Stimulated activated CD8-positive, alpha-beta memory T cell treated with anti-CD3 and anti-CD28 coated beads, Interleukin-2, amount 100 ng/mL, for 1 hour (primary cell): Measurements from ENCODE around the gene HOXC4.

Experiments used
- DNase-seq, 2 donors: peaks; one replicate each; pipeline ENCODE4 v3.0.0-alpha.2; 2020; ENCODE audit warnings: low read depth in 2 of 2

Gene HOXC4

GRCh38 chr12:54053751-54054741 is at the start of gene HOXC4:
Gene HOXC4, plus strand, starts transcription at chr12:54053835. Its CDS starts 88 bp downstream, at chr12:54053923.
- no peak for DNase-seq

- DNase-seq, result no peak
Measured at GRCh38 chr12:54004063-54004840, 49.4 kb upstream of the HOXC4 start.

- DNase-seq, result no peak
Measured at GRCh38 chr12:54004841-54005530, 48.6 kb upstream of the HOXC4 start.

DNA sequence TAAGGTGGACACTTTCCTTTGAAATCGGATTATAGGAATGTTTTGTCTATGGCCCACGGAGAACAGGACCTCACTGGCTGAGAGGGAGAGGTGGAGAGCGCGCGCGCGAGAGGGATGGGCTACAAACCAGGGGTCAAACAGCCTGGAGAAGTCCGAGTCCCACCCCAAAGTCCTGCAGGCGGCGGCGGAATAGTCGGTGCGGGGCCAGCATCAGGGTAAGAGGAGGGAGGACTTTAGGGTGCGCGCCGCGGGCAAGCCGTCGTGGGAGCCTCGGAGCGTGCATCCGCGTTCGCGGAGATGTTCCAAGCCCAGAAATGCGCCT is 48.1 kb upstream of the HOXC4 start:
- no peak for DNase-seq

GRCh38 chr12:54005853-54006558 is 47.6 kb upstream of the HOXC4 start:
- DNase-seq, result peak; percentile 69 to 75

DNA sequence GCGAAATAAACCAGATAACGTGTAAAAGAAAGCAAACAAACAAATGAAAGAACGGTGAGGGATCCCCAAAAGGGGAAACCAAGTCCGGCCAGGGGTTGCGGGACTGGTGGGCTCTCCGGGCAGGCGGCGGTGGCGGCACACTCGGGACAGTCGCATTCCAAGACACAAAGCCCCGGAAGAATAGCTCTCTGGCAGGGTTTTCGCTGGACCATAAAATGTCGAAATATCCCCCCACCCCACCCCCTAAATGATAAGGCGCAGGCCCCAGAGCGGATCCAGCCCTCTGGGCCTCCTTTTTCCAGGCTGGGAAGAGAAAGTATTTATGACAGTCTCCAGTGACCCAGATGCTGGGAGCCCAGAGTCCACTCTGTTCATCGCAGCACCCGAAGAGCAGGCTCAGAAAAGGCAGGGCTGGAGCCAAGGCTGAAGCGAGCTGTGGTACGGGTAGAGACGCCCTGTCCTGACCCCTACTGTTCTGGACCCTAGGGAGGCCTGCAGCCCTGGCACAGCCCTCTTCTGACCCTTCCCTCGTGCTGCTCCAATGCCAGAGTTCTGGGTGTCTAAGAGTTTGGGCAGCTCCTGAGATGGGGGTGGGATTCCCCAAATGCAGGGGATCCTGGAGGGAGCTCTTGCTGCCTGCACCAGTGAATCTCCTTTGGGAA is 46.9 kb upstream of the HOXC4 start:
- DNase-seq, result no peak

- DNase-seq, result no peak
Measured at GRCh38 chr12:54007538-54008259, 45.9 kb upstream of the HOXC4 start.

GRCh38 chr12:54008260-54008552 is 45.4 kb upstream of the HOXC4 start:
- no peak for DNase-seq

GRCh38 chr12:54009171-54010052 is 44.2 kb upstream of the HOXC4 start:
- DNase-seq, result no peak

- no peak for DNase-seq
Measured at GRCh38 chr12:54010053-54010971, 43.3 kb upstream of the HOXC4 start.

GRCh38 chr12:54010972-54011664 is 42.5 kb upstream of the HOXC4 start:
- DNase-seq, result no peak

GRCh38 chr12:54011665-54012532 is 41.7 kb upstream of the HOXC4 start:
- DNase-seq, result no peak

DNA sequence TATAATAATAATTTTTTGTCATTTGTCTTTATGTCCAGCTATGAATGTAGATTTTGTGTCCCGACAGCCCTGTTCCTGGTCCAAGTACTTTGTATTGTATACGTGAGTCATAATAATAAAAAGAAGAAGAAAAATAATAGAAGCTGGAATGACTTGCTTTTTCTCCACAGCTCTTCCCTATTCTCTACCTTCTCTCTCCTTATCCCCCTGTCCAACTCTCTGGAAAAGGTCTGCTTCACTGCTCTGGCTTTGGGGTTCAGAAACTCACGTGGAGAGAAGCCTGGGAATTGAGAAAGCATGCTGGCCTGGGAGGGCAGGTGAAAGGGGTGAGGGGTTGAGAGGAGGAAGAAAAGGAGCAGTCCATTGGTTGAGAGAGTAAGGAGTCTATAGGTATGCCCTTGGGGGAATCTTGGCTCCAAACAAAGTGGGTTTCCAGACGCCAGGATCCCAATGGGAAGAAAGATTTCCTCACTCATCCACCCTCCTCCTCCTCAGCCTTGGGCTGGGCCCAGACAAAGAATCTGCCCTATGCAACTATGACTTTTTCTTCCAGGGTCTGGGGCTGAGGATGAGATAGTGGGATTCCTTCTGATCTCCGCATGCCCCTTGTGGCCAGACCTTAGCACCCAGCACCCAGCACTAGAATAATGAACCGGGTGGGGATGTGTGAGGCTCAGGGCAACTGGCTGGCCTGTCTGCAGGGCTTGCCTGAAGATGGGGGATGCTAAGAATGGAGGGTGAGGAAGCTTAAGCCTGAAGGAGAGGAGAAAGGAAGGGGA is 40.8 kb upstream of the HOXC4 start:
- DNase-seq, result no peak

DNA sequence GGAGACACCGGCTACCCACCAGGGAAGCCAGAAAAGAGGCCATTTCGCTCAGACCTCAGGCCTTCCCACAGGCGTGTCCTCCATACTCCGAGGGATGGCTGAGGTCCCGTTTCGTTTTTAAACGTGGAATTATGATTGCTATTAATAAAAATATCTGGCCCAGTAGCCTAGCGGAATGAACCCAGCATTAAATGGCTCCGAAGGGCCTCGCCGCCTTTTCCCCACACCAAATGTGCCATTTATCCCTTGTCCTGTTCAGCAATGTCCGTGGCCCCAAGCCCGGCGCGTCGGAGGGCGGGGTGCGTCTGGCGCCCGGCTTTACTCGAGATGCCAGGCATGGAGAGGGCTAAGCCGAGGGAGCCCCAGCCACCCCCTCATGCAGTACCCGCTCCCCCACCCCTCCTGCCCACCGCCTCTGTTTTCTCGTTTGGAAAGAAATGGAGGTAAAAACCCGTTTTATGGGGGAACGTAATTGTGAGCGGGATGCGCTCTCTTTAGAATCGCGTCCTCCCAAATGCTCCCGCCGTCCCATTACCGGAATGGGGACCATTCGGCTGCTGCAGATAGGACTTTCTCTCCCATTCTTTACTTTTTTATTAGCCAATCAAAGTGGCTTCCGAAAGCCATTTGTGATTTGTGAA is 39.1 kb upstream of the HOXC4 start:
- no peak for DNase-seq
